Pancreas (tissue), 10 donors: ENCODE results near the gene KRTAP10-12. TPM values are rescaled to one million over a fixed set of nuclear protein-coding genes. Genes with fewer than 3 reads are reported as not detected.

ENCODE experiments used
- ATAC-seq, 4 donors: fragments of 200-7000 bp; cut with Tn5 transposase; one replicate each; pipeline versions ENCODE4 v1.8.0 to v1.9.1; 2020; ENCODE audit warnings: mild to moderate bottlenecking in 4 of 4, moderate library complexity in 4 of 4
- DNase-seq, 6 donors: peaks; one replicate each; pipeline ENCODE4 v3.0.0-alpha.2; 2020
- FAIRE-seq: peaks from 2 replicates; lab custom pipeline; 2012; peaks lifted over from hg19 to GRCh38; lab: Jason Lieb, UNC
- H3K27ac ChIP-seq, 4 donors: fragments of 200-600 bp; sonication (generic); 1 replicate in 3 of 4; 2 replicates in 1 of 4; pipeline versions ENCODE4 v1.5.0 to v1.8.0; 2020
- H3K27me3 ChIP-seq, 4 donors: fragments of 200-600 bp; one replicate each; pipeline ENCODE4 v1.8.0; 2021
- H3K36me3 ChIP-seq, 3 donors: fragments of 200-600 bp; sonication (generic) in 1 of 3; one replicate each; pipeline versions ENCODE4 v1.5.0 to v1.8.0; 2020 to 2021
- H3K4me1 ChIP-seq, 3 donors: fragments of 200-600 bp; one replicate each; pipeline ENCODE4 v1.8.0; 2021
- H3K4me3 ChIP-seq, 4 donors: fragments of 200-600 bp; sonication (generic) in 2 of 4; one replicate each; pipeline versions ENCODE4 v1.5.0 to v1.8.0; 2020 to 2021
- H3K9me3 ChIP-seq, 4 donors: fragments of 200-600 bp; one replicate each; pipeline ENCODE4 v1.8.0; 2021
- CTCF ChIP-seq, 4 donors: fragments of 200-600 bp; sonication (generic) in 3 of 4; IDR thresholded peaks; one replicate each; pipeline versions ENCODE4 v1.5.0 to v1.8.0; 2021; ENCODE audit warnings: antibody characterized with exemption in 4 of 4
- WGBS, 2 donors: extraction: QIAGEN DNeasy Blood & Tissue Kit; methylation state at CpG; one replicate each; pipeline ENCODE4 v1.1.7; 2013; 5-methylcytosine and 5-hydroxymethylcytosine counted together
- intact Hi-C, 3 donors: fragments of 100-400 bp; cut with DNase I; formaldehyde crosslinking; loops; one replicate each; pipeline versions ENCODE4 v1.11.1 to v1.14.2; 2022
- polyA plus RNA-seq, 2 donors: library from polyadenylated mRNA; stranded (reverse); fragments of 200-250 nt; gene quantifications; one replicate each; pipeline ENCODE4 v1.2.3, GENCODE V29; 2013
- total RNA-seq, 6 donors: library from RNA; stranded (reverse); fragmentation: NEBNext Ultra II Directional in 4 of 6; extraction: Animal tissue kit (Norgen Biotek cat#: 25700) in 4 of 6; gene quantifications; one replicate each; pipeline versions ENCODE4 v1.2.1 to v1.2.4, GENCODE V29; 2021 to 2023
- donor health status: healthy with polysubstance abuse.
- donor health status: DM: no; HTN: no; CAD: no; lungs with moderate emphysema.
- donor health status: DM: no; HTN: no; CAD: no.
- donor health status: control.
- donor health status: control.
- donor health status: Bipolar disorder and iron deficiency.
- donor health status: DM: yes; HTN: yes; CAD: no.
- donor health status: DM: no; HTN: no; CAD: no.
- donor health status: DM: no; HTN: no; CAD: no.
- donor health status: DM: yes; HTN: yes; CAD: no.

KRTAP10-12 gene
- total and polyA plus RNA-seq, 8 donors: not detected

DNA sequence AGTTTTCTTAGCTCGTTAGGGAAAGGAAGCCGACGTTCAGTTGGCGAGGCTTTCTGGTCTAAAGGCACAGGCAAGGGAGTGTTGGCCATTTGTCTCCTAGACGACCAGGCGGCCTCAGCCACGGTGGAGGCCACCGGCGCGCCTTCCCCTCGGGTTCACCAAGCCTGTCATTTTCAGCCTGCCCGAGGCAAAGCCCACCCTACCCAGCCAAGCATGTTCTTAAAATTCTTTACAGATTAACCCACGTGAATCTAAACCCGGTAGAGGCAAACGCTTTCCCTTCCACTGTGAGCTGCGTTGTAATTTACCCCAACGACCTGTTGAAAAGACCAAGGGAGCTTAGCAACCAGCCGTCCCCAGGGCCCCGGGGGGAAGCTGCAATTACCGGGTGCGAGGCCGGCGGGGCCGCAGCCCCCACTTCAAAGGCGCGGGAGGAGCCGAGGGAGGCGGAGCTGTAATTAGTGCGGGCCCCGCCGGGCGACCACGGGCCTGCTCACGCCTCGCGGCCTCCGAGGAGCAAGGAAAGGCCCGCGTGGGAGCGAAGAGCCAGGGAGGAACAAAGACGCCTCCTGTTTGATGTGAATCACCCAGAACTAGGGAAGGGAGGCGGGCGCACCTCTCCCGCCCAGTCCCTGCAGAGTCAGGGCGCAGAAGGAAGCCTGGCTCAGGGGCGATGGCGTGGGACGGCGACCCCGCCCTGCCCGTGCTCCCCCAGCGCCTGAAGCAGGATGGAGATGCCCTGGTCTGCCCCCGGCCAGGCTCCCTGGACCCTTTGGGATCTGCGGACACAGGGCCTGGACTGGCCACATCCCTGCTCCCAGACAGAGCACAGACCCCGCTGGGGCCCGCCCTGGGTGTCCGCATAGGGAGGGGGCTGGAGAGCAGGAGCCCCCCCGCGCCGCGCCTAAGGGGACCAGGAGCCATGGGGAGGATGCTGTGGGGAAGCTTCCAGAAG lies 26.5 kb downstream of the KRTAP10-12 start:
- ATAC-seq (peak in 2 of 4 donors; percentile 18 to 34), DNase-seq (peak in 2 of 6 donors; percentile 51 to 53), FAIRE-seq (no peak)
- 24 to 28% methylated on average over 55 to 61 of the region's 61 CpGs for WGBS, 2 donors
- Histone ChIP-seq H3K27ac (no peak overlapping the region), H3K27me3 (peaks cover 0 to 22% (median 0%) of the 10 kb centered on the region in 4 donors), H3K4me3 (no peak overlapping the region), H3K36me3 (no peaks in the 10 kb centered on the region), H3K9me3 (no peaks in the 10 kb centered on the region), H3K4me1 (no peaks in the 10 kb centered on the region)
- intact Hi-C loops: no loop called here
- no peak for TF ChIP-seq CTCF (IDR thresholded peaks at IDR 0.05)

GRCh38 chr21:44724196-44724595 lies 27.2 kb downstream of the KRTAP10-12 start:
- intact Hi-C loops: no loop called here
- WGBS, 2 donors: 70 to 83% methylated on average over 7 of the region's 7 CpGs
- Histone ChIP-seq H3K4me3 (no peak overlapping the region), H3K9me3 (no peaks in the 10 kb centered on the region), H3K27ac (no peak overlapping the region), H3K27me3 (peaks cover 0 to 21% (median 0%) of the 10 kb centered on the region in 4 donors), H3K36me3 (no peaks in the 10 kb centered on the region), H3K4me1 (no peaks in the 10 kb centered on the region)
- no peak for FAIRE-seq
- ATAC-seq: no peak
- no peak for TF ChIP-seq CTCF (IDR thresholded peaks at IDR 0.05)
- DNase-seq: no peak

GRCh38 chr21:44724926-44725325 lies 28.0 kb downstream of the KRTAP10-12 start:
- WGBS, 2 donors: 82 to 90% methylated on average over 14 of the region's 14 CpGs
- intact Hi-C loops: no loop called here
- H3K27ac ChIP-seq: no peak overlapping the region
- H3K27me3 ChIP-seq: peaks cover 0 to 15% (median 0%) of the 10 kb centered on the region in 4 donors
- no peaks in the 10 kb centered on the region for H3K4me1 ChIP-seq
- no peaks in the 10 kb centered on the region for H3K36me3 ChIP-seq
- FAIRE-seq: no peak
- DNase-seq: no peak
- no peak for ATAC-seq
- no peaks in the 10 kb centered on the region for H3K9me3 ChIP-seq
- H3K4me3 ChIP-seq: no peak overlapping the region
- TF ChIP-seq CTCF (IDR thresholded peaks at IDR 0.05): no peak

GRCh38 chr21:44726826-44727225 lies 29.9 kb downstream of the KRTAP10-12 start:
- ATAC-seq: no peak
- H3K36me3 ChIP-seq: no peaks in the 10 kb centered on the region
- intact Hi-C loops: no loop called here
- no peak for FAIRE-seq
- no peak for TF ChIP-seq CTCF (IDR thresholded peaks at IDR 0.05)
- WGBS, 2 donors: 57 to 75% methylated on average over 6 of the region's 6 CpGs
- no peaks in the 10 kb centered on the region for H3K4me1 ChIP-seq
- H3K9me3 ChIP-seq: no peaks in the 10 kb centered on the region
- H3K4me3 ChIP-seq: no peak overlapping the region
- no peak overlapping the region for H3K27ac ChIP-seq
- DNase-seq: no peak
- peaks cover 0 to 11% (median 0%) of the 10 kb centered on the region in 4 donors for H3K27me3 ChIP-seq

DNA sequence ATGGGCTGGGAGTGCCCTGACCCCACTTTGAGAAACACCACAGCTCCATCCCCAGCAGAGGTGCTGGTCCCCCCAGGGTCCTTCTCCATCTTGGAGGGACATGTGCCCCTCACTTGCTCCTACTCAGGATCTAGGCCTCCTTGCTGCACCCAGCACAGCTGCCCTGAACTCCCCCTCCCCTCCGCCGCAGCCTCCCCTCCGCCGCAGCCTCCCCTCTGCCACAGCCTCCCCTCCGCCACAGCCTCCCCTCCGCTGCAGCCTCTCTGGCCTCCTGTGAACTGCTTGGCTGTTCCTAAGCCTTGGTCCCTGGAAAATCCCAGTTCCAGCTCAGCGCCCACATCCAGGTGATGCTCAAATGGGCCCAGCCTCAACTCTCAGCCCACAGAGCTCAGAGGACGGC lies 30.3 kb downstream of the KRTAP10-12 start:
- TF ChIP-seq CTCF (IDR thresholded peaks at IDR 0.05): no peak
- H3K4me1 ChIP-seq: no peaks in the 10 kb centered on the region
- FAIRE-seq (no peak), ATAC-seq (no peak), DNase-seq (no peak)
- H3K27ac ChIP-seq: no peak overlapping the region
- peaks cover 0 to 11% (median 0%) of the 10 kb centered on the region in 4 donors for H3K27me3 ChIP-seq
- no peaks in the 10 kb centered on the region for H3K9me3 ChIP-seq
- WGBS, 2 donors: 77 to 97% methylated on average over 8 of the region's 8 CpGs
- intact Hi-C loops: no loop called here
- H3K36me3 ChIP-seq: no peaks in the 10 kb centered on the region
- no peak overlapping the region for H3K4me3 ChIP-seq
